Adrenal gland (tissue), 12 donors: Measurements from ENCODE around the gene OSBPL10. TPM values are rescaled to one million over a fixed set of nuclear protein-coding genes. Genes with fewer than 3 reads are reported as not detected.

Source experiments
- DNase-seq, 7 donors: peaks; one replicate each; pipeline ENCODE4 v3.0.0-alpha.2; 2019 to 2020
- H3K27ac ChIP-seq, 5 donors: fragments of 200-600 bp; sonication (generic) in 4 of 5; 1 replicate in 3 of 5; 2 replicates in 2 of 5; pipeline versions ENCODE4 v1.5.1 to v1.8.0; 2016 to 2020; ENCODE audit warnings: mild to moderate bottlenecking in 1 of 5
- H3K27me3 ChIP-seq: fragments of 200-600 bp; 2 replicates; pipeline ENCODE4 v1.8.0; 2021
- H3K36me3 ChIP-seq, 2 donors: fragments of 200-600 bp; replicated peaks in 1 of 2; 1 replicate in 1 of 2; 2 replicates in 1 of 2; pipeline versions ENCODE4 v1.5.1 to v1.8.0; 2018 to 2022
- H3K4me1 ChIP-seq, 2 donors: fragments of 200-600 bp; replicated peaks in 1 of 2; 1 replicate in 1 of 2; 2 replicates in 1 of 2; pipeline versions ENCODE4 v1.5.1 to v1.8.0; 2018 to 2021
- H3K4me3 ChIP-seq, 4 donors: fragments of 200-600 bp; sonication (generic) in 3 of 4; one replicate each; pipeline ENCODE4 v1.5.1; 2016 to 2018
- H3K9me3 ChIP-seq, 3 donors: fragments of 200-600 bp; sonication (generic) in 1 of 3; replicated peaks in 1 of 3; 1 replicate in 2 of 3; 2 replicates in 1 of 3; pipeline versions ENCODE4 v1.5.1 to v1.8.0; 2016 to 2021
- CTCF ChIP-seq, 6 experiments: fragments of 450-650 bp in 4 of 6; fragments of 200-600 bp in 2 of 6; sonication (generic) in 1 of 6; IDR thresholded peaks; 1 replicate in 5 of 6; 2 replicates in 1 of 6; pipeline versions ENCODE4 v1.5.1 to v1.8.0; 2016 to 2021; ENCODE audit warnings: antibody characterized with exemption in 6 of 6, mild to moderate bottlenecking in 2 of 6, moderate library complexity in 1 of 6
- POLR2A ChIP-seq, 2 donors: fragments of 450-650 bp; IDR thresholded peaks; one replicate each; pipeline ENCODE4 v1.6.1; 2017; ENCODE audit warnings: antibody characterized with exemption in 2 of 2, mild to moderate bottlenecking in 2 of 2, moderate library complexity in 1 of 2
- WGBS, 4 donors: extraction: QIAGEN DNeasy Blood & Tissue Kit in 2 of 4; methylation state at CpG; one replicate each; pipeline versions ENCODE4 v1.1.5 to v1.1.7; 2013 to 2017; 5-methylcytosine and 5-hydroxymethylcytosine counted together
- intact Hi-C, 2 donors: fragments of 100-400 bp; cut with DNase I; formaldehyde crosslinking; loops; one replicate each; pipeline versions ENCODE4 v1.14.1 to v1.15.0; 2022 to 2023
- polyA plus RNA-seq, 3 donors: library from polyadenylated mRNA; stranded (reverse); fragments of 200-250 nt in 2 of 3; fragments of 350-450 nt in 1 of 3; fragmentation: Illumina TruSeq in 1 of 3; extraction: RNeasy Lipid Tissue Mini Kit (QIAGEN cat#74804) in 1 of 3; gene quantifications; one replicate each; pipeline ENCODE4 v1.2.3, GENCODE V29; 2013 to 2014
- total RNA-seq, 9 donors: library from RNA; depleted of rRNA in 4 of 9; stranded (reverse); fragments of >200 nt in 4 of 9; fragments of 120-200 nt in 1 of 9; fragmentation: NEBNext Ultra II Directional in 1 of 9; extraction: Animal tissue kit (Norgen Biotek cat#: 25700) in 1 of 9; gene quantifications; one replicate each; pipeline versions ENCODE4 v1.1.0 to v1.2.4, GENCODE V29; 2013 to 2023
- donor health status: healthy with polysubstance abuse.
- donor health status: Bipolar disorder and iron deficiency.
- donor health status: DM: yes; HTN: yes; CAD: no.
- donor health status: DM: no; HTN: no; CAD: no.
- donor health status: DM: no; HTN: no; CAD: no.
- donor health status: DM: yes; HTN: yes; CAD: no.

Gene OSBPL10
- total and polyA plus RNA-seq, 12 donors = 2.0 to 55.6 (median 9.4) TPM

- Histone ChIP-seq H3K36me3 (no peaks in the 10 kb centered on the region), H3K4me1 (no peaks in the 10 kb centered on the region), H3K9me3 (no peaks in the 10 kb centered on the region), H3K4me3 (no peak overlapping the region), H3K27ac (no peak overlapping the region), H3K27me3 (no peaks in the 10 kb centered on the region)
- TF ChIP-seq CTCF (IDR thresholded peaks at IDR 0.05) = no peak
- no peak for TF ChIP-seq POLR2A (IDR thresholded peaks at IDR 0.05)
- DNase-seq = no peak
- 91 to 96% (median 94%) methylated on average over 4 of the region's 4 CpGs for WGBS, 4 donors
- intact Hi-C loops = loop anchor here in 1 of 2 donors (10.0 kb wide), 1 partner anchor 1011 kb away; no protein-coding TSS in a partner anchor
Measured at GRCh38 chr3:31775383-31775782, 205.7 kb downstream of the OSBPL10 start.

DNA sequence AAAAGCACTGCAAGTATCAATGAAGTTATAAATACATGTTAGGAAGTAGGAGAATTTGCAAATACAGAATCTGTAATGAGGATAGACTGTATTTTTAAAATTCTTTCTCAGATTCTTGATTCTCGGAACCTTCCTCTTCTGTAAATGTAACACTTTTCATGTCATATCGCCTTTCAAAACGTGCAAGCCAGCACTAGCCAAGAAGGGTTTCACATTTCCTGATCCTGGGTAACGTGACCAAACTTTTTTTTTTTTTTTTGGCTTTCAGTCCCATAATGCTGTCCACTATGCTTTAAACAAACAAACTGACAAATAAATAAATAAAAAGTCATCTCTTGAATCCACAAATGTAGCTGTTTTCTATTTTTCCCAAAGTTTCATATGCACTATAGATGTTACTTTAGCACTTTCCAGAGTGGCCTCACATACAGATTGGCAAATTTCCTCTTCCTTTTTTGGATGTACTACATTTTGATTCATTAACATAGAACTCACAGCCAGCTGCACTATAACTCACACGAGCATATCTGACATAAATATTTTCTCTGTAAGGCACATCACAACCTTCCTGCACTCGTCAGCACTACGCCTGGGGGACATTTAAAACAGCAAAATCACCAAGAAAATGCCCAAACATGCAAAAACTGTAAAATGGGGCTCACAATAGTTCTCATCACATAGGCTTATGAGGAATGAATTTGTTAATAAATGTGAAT lies 208.1 kb downstream of the OSBPL10 start:
- H3K27ac ChIP-seq = no peak overlapping the region
- H3K27me3 ChIP-seq = no peaks in the 10 kb centered on the region
- intact Hi-C loops = loop anchor here in 1 of 2 donors (10.0 kb wide), 1 partner anchor 1008 kb away; no protein-coding TSS in a partner anchor
- no peaks in the 10 kb centered on the region for H3K4me1 ChIP-seq
- no peak overlapping the region for H3K4me3 ChIP-seq
- H3K36me3 ChIP-seq = no peaks in the 10 kb centered on the region
- H3K9me3 ChIP-seq = no peaks in the 10 kb centered on the region
- 83 to 88% (median 87%) methylated on average over 7 of the region's 7 CpGs for WGBS, 4 donors
- DNase-seq = no peak
- TF ChIP-seq CTCF (IDR thresholded peaks at IDR 0.05) (no peak), POLR2A (IDR thresholded peaks at IDR 0.05) (no peak)

- Histone ChIP-seq H3K36me3 (no peaks in the 10 kb centered on the region), H3K4me1 (no peaks in the 10 kb centered on the region), H3K9me3 (no peaks in the 10 kb centered on the region), H3K4me3 (no peak overlapping the region), H3K27ac (no peak overlapping the region), H3K27me3 (no peaks in the 10 kb centered on the region)
- WGBS, 4 donors = 85 to 93% (median 92%) methylated on average over 4 of the region's 4 CpGs
- intact Hi-C loops = loop anchor here in 1 of 2 donors (10.0 kb wide), 1 partner anchor 1007 kb away; no protein-coding TSS in a partner anchor
- no peak for DNase-seq
- TF ChIP-seq POLR2A (IDR thresholded peaks at IDR 0.05) = no peak
- TF ChIP-seq CTCF (IDR thresholded peaks at IDR 0.05) = no peak
Measured at GRCh38 chr3:31772272-31772671, 208.8 kb downstream of the OSBPL10 start.

GRCh38 chr3:31770822-31771326 lies 210.2 kb downstream of the OSBPL10 start:
- H3K9me3 ChIP-seq = no peaks in the 10 kb centered on the region
- 72 to 90% (median 75%) methylated on average over 5 of the region's 5 CpGs for WGBS, 4 donors
- intact Hi-C loops = loop anchor here in 1 of 2 donors (10.0 kb wide), 1 partner anchor 1006 kb away; no protein-coding TSS in a partner anchor

More at GRCh38 chr3:31770822-31771326, 210.2 kb downstream of the OSBPL10 start:
- Histone ChIP-seq H3K4me3 (no peak overlapping the region), H3K4me1 (no peaks in the 10 kb centered on the region), H3K27ac (no peak overlapping the region), H3K27me3 (no peaks in the 10 kb centered on the region), H3K36me3 (no peaks in the 10 kb centered on the region)
- TF ChIP-seq POLR2A (IDR thresholded peaks at IDR 0.05) (no peak), CTCF (IDR thresholded peaks at IDR 0.05) (no peak)
- DNase-seq = no peak
